IMR-90 (cell line): ENCODE results near the gene AMBRA1. TPM values are rescaled to one million over a fixed set of nuclear protein-coding genes. Genes with fewer than 3 reads are reported as not detected.

Experiments
- ATAC-seq: fragments of 200-7000 bp; cut with Tn5 transposase; 2 replicates; pipeline ENCODE4 v1.9.1; 2020; ENCODE audit warnings: low read depth, mild to moderate bottlenecking, moderate library complexity
- BruUV-seq: library from RNA; stranded (reverse); fragments of 400-500 nt; replicated peaks from 2 replicates; lab custom pipeline; 2021; lab: Mats Ljungman, UMichigan
- CTCF ChIA-PET: fragments of 300-600 bp; formaldehyde crosslinking; extraction: SDS; loops from one replicate; lab custom pipeline; 2021; ENCODE audit warnings: antibody characterized with exemption; lab: Yijun Ruan, JAX
- POLR2A ChIA-PET: fragments of 300-600 bp; sonication (Branson Sonifier 250); formaldehyde crosslinking; loops from one replicate; lab custom pipeline; 2022; ENCODE audit warnings: antibody characterized with exemption; ENCODE audit not compliant: unreplicated experiment; lab: Charles Lee
- DNase-seq: peaks from one replicate; pipeline ENCODE4 v3.0.0; 2013
- H2AFZ ChIP-seq: replicated peaks from 2 replicates; pipeline ENCODE3; 2013; ENCODE audit warnings: low read length, mild to moderate bottlenecking; ENCODE audit not compliant: poor library complexity
- H2AK5ac ChIP-seq: 2 replicates; pipeline ENCODE4 v1.6.1; 2013; ENCODE audit warnings: low read depth, low read length, inconsistent platforms
- H2AK9ac ChIP-seq: replicated peaks from 2 replicates; pipeline ENCODE3; 2013; ENCODE audit warnings: mild to moderate bottlenecking, low read depth, low read length, moderate library complexity; ENCODE audit not compliant: poor library complexity
- H2BK120ac ChIP-seq: 2 replicates; pipeline ENCODE4 v1.6.1; 2013; ENCODE audit warnings: low read depth, low read length, inconsistent platforms
- H2BK15ac ChIP-seq: 3 replicates; pipeline ENCODE4 v1.6.1; 2013; ENCODE audit warnings: low read depth, low read length, inconsistent platforms
- H2BK20ac ChIP-seq: 2 replicates; pipeline ENCODE4 v1.6.1; 2013; ENCODE audit warnings: low read depth, mild to moderate bottlenecking, inconsistent platforms, low read length, moderate library complexity
- H2BK5ac ChIP-seq: 2 replicates; pipeline ENCODE4 v1.6.1; 2013; ENCODE audit warnings: mild to moderate bottlenecking, low read depth, low read length, inconsistent platforms; ENCODE audit not compliant: poor library complexity, severe bottlenecking
- H3K14ac ChIP-seq: replicated peaks from 2 replicates; pipeline ENCODE4 v1.6.1; 2013; ENCODE audit warnings: low read depth, low read length, inconsistent platforms
- H3K18ac ChIP-seq: 2 replicates; pipeline ENCODE4 v1.6.1; 2013; ENCODE audit warnings: low read depth, low read length, control low read depth
- H3K23ac ChIP-seq: 2 replicates; pipeline ENCODE4 v1.6.1; 2013; ENCODE audit warnings: low read depth, low read length, inconsistent platforms
- H3K27ac ChIP-seq: 2 replicates; pipeline ENCODE4 v1.5.1; 2013; ENCODE audit warnings: mild to moderate bottlenecking, control low read depth, low read length; ENCODE audit not compliant: insufficient read depth
- H3K27me3 ChIP-seq: 2 replicates; pipeline ENCODE4 v1.6.1; 2013; ENCODE audit warnings: low read length; ENCODE audit not compliant: control insufficient read depth, insufficient read depth
- H3K36me3 ChIP-seq: 2 replicates; pipeline ENCODE4 v1.6.1; 2013; ENCODE audit warnings: low read length, mixed read lengths; ENCODE audit not compliant: control insufficient read depth, insufficient read depth
- H3K4ac ChIP-seq: 2 replicates; pipeline ENCODE4 v1.6.1; 2013; ENCODE audit warnings: low read depth, low read length, inconsistent platforms
- H3K4me1 ChIP-seq: 2 replicates; pipeline ENCODE4 v1.6.1; 2013; ENCODE audit warnings: low read length, mixed read lengths; ENCODE audit not compliant: control insufficient read depth, insufficient read depth
- H3K4me2 ChIP-seq: 2 replicates; pipeline ENCODE4 v1.6.1; 2013; ENCODE audit warnings: low read depth, mild to moderate bottlenecking, control low read depth, low read length, moderate library complexity
- H3K4me3 ChIP-seq: 2 replicates; pipeline ENCODE4 v1.5.1; 2013; ENCODE audit warnings: low read depth, mild to moderate bottlenecking, control low read depth, low read length, moderate library complexity; ENCODE audit not compliant: insufficient read depth
- H3K56ac ChIP-seq: 2 replicates; pipeline ENCODE4 v1.6.1; 2013; ENCODE audit warnings: low read length, inconsistent platforms; ENCODE audit not compliant: insufficient read depth; ENCODE audit errors: extremely low read depth
- H3K79me1 ChIP-seq, 2 experiments: 2 replicates each; pipeline ENCODE4 v1.6.1; 2013; ENCODE audit warnings: low read length in 2 of 2, inconsistent platforms in 1 of 2, low read depth in 1 of 2
- H3K9ac ChIP-seq: 2 replicates; pipeline ENCODE4 v1.6.1; 2013; ENCODE audit warnings: low read depth, low read length, control low read depth
- H3K9me1 ChIP-seq: 2 replicates; pipeline ENCODE4 v1.6.1; 2013; ENCODE audit warnings: low read length, inconsistent platforms; ENCODE audit not compliant: insufficient read depth
- H3K9me3 ChIP-seq: 2 replicates; pipeline ENCODE4 v1.6.1; 2013; ENCODE audit warnings: low read length; ENCODE audit not compliant: control insufficient read depth, insufficient read depth
- H4K20me1 ChIP-seq: 2 replicates; pipeline ENCODE4 v1.6.1; 2013; ENCODE audit warnings: low read length, inconsistent platforms; ENCODE audit not compliant: insufficient read depth
- H4K5ac ChIP-seq: 2 replicates; pipeline ENCODE4 v1.6.1; 2013; ENCODE audit warnings: mild to moderate bottlenecking, low read depth, low read length, control low read depth
- H4K8ac ChIP-seq, 2 experiments: 2 replicates each; pipeline ENCODE4 v1.6.1; 2013; ENCODE audit warnings: low read depth in 2 of 2, low read length in 2 of 2, control low read depth in 1 of 2, inconsistent platforms in 1 of 2
- H4K91ac ChIP-seq: 2 replicates; pipeline ENCODE4 v1.6.1; 2013; ENCODE audit warnings: low read depth, low read length, inconsistent platforms; ENCODE audit not compliant: insufficient read depth
- BHLHE40 ChIP-seq: fragments of 150-350 bp; IDR thresholded peaks from 2 replicates; pipeline ENCODE4 v1.6.1; 2016; ENCODE audit warnings: mild to moderate bottlenecking, low read depth, low read length
- CEBPB ChIP-seq: IDR thresholded peaks from 2 replicates; pipeline ENCODE4 v1.6.1; 2012; ENCODE audit warnings: low read depth, low read length, improper control_type of control experiment
- CHD1 ChIP-seq: IDR thresholded peaks from 2 replicates; pipeline ENCODE4 v1.6.1; 2012; ENCODE audit warnings: low read depth, low read length, improper control_type of control experiment
- ELK1 ChIP-seq: fragments of 150-350 bp; IDR thresholded peaks from 2 replicates; pipeline ENCODE4 v1.6.1; 2016; ENCODE audit warnings: low read depth, mild to moderate bottlenecking, low read length, moderate library complexity, borderline replicate concordance
- MAFK ChIP-seq: IDR thresholded peaks from 2 replicates; pipeline ENCODE4 v1.6.1; 2012; ENCODE audit warnings: low read depth, low read length, improper control_type of control experiment
- MAZ ChIP-seq: IDR thresholded peaks from 2 replicates; pipeline ENCODE4 v1.6.1; 2012; ENCODE audit warnings: low read depth, mild to moderate bottlenecking, low read length, improper control_type of control experiment, moderate library complexity, borderline replicate concordance
- RFX5 ChIP-seq: IDR thresholded peaks from 2 replicates; pipeline ENCODE4 v1.8.0; 2012; ENCODE audit warnings: low read depth, mild to moderate bottlenecking, low read length, moderate library complexity
- SMC3 ChIP-seq: fragments of 150-350 bp; IDR thresholded peaks from 2 replicates; pipeline ENCODE4 v1.6.1; 2016; ENCODE audit warnings: low read depth, mild to moderate bottlenecking, antibody characterized with exemption, low read length, moderate library complexity
- WGBS, 2 experiments: methylation state at CpG; one replicate each; pipeline versions ENCODE4 v1.1.5 to v1.1.7; 2013; ENCODE audit warnings: missing lambda C conversion rate in 2 of 2; ENCODE audit not compliant: insufficient read length in 1 of 2; ENCODE audit errors: extremely low coverage in 2 of 2; 5-methylcytosine and 5-hydroxymethylcytosine counted together
- dilution Hi-C: fragments of 300-500 bp; cut with HindIII; formaldehyde crosslinking; loops from one replicate; pipeline ENCODE4 v1.14.3; 2018; ENCODE audit warnings: low sequenced_read_pairs; ENCODE audit not compliant: unreplicated experiment
- in situ Hi-C: fragments of 300-500 bp; cut with MboI; formaldehyde crosslinking; loops from 3 replicates; pipeline ENCODE4 v1.14.3; 2019; ENCODE audit warnings: low sequenced_read_pairs, inconsistent platforms, mixed read lengths
- intact Hi-C: fragments of 100-400 bp; cut with micrococcal nuclease; formaldehyde crosslinking; loops from 2 replicates; pipeline ENCODE4 v1.10.0; 2022
- polyA plus RNA-seq, 3 experiments: library from polyadenylated mRNA; depleted of rRNA; stranded (reverse); fragments of >200 nt; gene quantifications; 2 replicates each; pipeline ENCODE4 v1.2.3, GENCODE V29; 2012; ENCODE audit warnings: low replicate concordance in 1 of 3
- total RNA-seq: library from RNA; depleted of rRNA; stranded (reverse); fragments of >200 nt; gene quantifications from 2 replicates; pipeline ENCODE4 v1.2.3, GENCODE V29; 2012

The AMBRA1 gene
- total and polyA plus RNA-seq, 2 of the 4 experiments (the other 2 are of a cell fraction), result 9.4 to 18.3 TPM

- Histone ChIP-seq H2BK5ac (no peak overlapping the region), H4K8ac (no peak overlapping the region), H3K4ac (no peak overlapping the region), H2BK15ac (no peak overlapping the region), H3K23ac (no peak overlapping the region), H2BK120ac (no peak overlapping the region), H4K91ac (no peak overlapping the region), H3K9me1 (0 out of 2 replicates have a peak, but pooled peaks cover 3% of the 10 kb centered on the region), H3K4me1 (0 out of 2 replicates have a peak, but pooled peaks cover 1% of the 10 kb centered on the region), H2AFZ (no peak overlapping the region), H3K4me3 (no peak overlapping the region), H3K18ac (no peak overlapping the region), H3K56ac (no peak overlapping the region), H3K79me1 (no peaks in the 10 kb centered on the region), H3K4me2 (no peak overlapping the region), H4K5ac (no peak overlapping the region), H2AK5ac (no peak overlapping the region), H3K9ac (no peak overlapping the region), H3K9me3 (no peaks in the 10 kb centered on the region), H3K27ac (no peak overlapping the region), H3K27me3 (no peaks in the 10 kb centered on the region), H4K20me1 (no peaks in the 10 kb centered on the region), H3K14ac (no peak overlapping the region), H3K36me3 (0 out of 2 replicates have a peak, but pooled peaks cover 4% of the 10 kb centered on the region), H2AK9ac (no peak overlapping the region), H2BK20ac (no peak overlapping the region)
- ATAC-seq, result no peak
- no peak for TF ChIP-seq ELK1
- no peak for TF ChIP-seq BHLHE40
- TF ChIP-seq CEBPB, result no peak
- TF ChIP-seq MAFK, result no peak
- no peak for TF ChIP-seq SMC3
- TF ChIP-seq MAZ, result no peak
- TF ChIP-seq CHD1, result no peak
- no peak for TF ChIP-seq RFX5
- BruUV-seq, result no TSS peak
- ChIA-PET POLR2A (interaction anchor here (0.6 kb wide), 1 partner anchor 40 kb away, joined by 5 read pairs; no protein-coding TSS in a partner anchor), CTCF (interaction anchor here (1.1 kb wide), 1 partner anchor 116 kb away, joined by 7 read pairs; no protein-coding TSS in a partner anchor)
- intact Hi-C loops (no loop called here), dilution Hi-C loops (no loop called here), in situ Hi-C loops (no loop called here)
- no CpG with 5 or more reads among the region's 8 CpGs for WGBS, 2 experiments
- DNase-seq, result no peak
These were observed 5.7 kb upstream of the AMBRA1 start for GRCh38 chr11:46599340-46600193.
